ENCODE measurements around the gene ZNF318.

The ZNF318 gene

GRCh38 chr6:43299338-43300293, 69.8 kb downstream of the ZNF318 start:
- DNase-seq (ENCODE audit: low read depth) = no peak

GRCh38 chr6:43298565-43299337, 70.7 kb downstream of the ZNF318 start:
- no peak for DNase-seq (ENCODE audit: low read depth)

- DNase-seq (ENCODE audit: low read depth) = no peak
Measured at GRCh38 chr6:43297644-43298564, 71.5 kb downstream of the ZNF318 start, which contains the start of gene SLC22A7. Gene SLC22A7, plus strand, starts transcription at chr6:43298260. Its CDS starts 99 bp downstream, at chr6:43298359.

- DNase-seq (ENCODE audit: low read depth) = no peak
Measured at GRCh38 chr6:43296780-43297497, 72.5 kb downstream of the ZNF318 start.

- no peak for DNase-seq (ENCODE audit: low read depth)
Measured at GRCh38 chr6:43295456-43295855, 74.0 kb downstream of the ZNF318 start.

GRCh38 chr6:43294536-43294935, 74.9 kb downstream of the ZNF318 start:
- DNase-seq (ENCODE audit: low read depth) = no peak

GRCh38 chr6:43293698-43294097, 75.7 kb downstream of the ZNF318 start:
- DNase-seq (ENCODE audit: low read depth) = no peak

- no peak for DNase-seq (ENCODE audit: low read depth)
Measured at GRCh38 chr6:43292763-43293318, 76.6 kb downstream of the ZNF318 start.

- DNase-seq (ENCODE audit: low read depth) = no peak
Measured at GRCh38 chr6:43292341-43292740, 77.1 kb downstream of the ZNF318 start.

GRCh38 chr6:43291708-43292107, 77.7 kb downstream of the ZNF318 start:
- no peak for DNase-seq (ENCODE audit: low read depth)

- DNase-seq (ENCODE audit: low read depth) = no peak
Measured at GRCh38 chr6:43290905-43291355, 78.5 kb downstream of the ZNF318 start.

- DNase-seq (ENCODE audit: low read depth) = no peak
Measured at GRCh38 chr6:43290339-43290904, 79.0 kb downstream of the ZNF318 start.

- no peak for DNase-seq (ENCODE audit: low read depth)
Measured at GRCh38 chr6:43287717-43288679, 81.4 kb downstream of the ZNF318 start.

GRCh38 chr6:43286980-43287716, 82.3 kb downstream of the ZNF318 start:
- no peak for DNase-seq (ENCODE audit: low read depth)

- DNase-seq (ENCODE audit: low read depth) = no peak
Measured at GRCh38 chr6:43286456-43286979, 82.9 kb downstream of the ZNF318 start.

All from activated T-cell treated with anti-CD3 and anti-CD28 coated beads for 48 hours (primary cell).